ENCODE data around the gene OGG1.

- no peak for TF ChIP-seq POLR2A (IDR thresholded peaks at IDR 0.05)
- TF ChIP-seq CTCF (IDR thresholded peaks at IDR 0.05), result no peak
Measured at GRCh38 chr3:9747267-9747666, 2.5 kb upstream of the OGG1 start.
